ENCODE measurements around the gene TRAPPC1. TPM values are rescaled to one million over a fixed set of nuclear protein-coding genes. Genes with fewer than 3 reads are reported as not detected.
A peak's percentile ranks its signal among the peaks of the same experiment; 100 is the strongest.

TRAPPC1 gene
- polyA plus RNA-seq, 3 donors: 131 to 171 (median 162) TPM

- no peak for DNase-seq (ENCODE audit: low read depth in 3 of 3, low spot score in 2 of 3)
These were observed 11.5 kb upstream of the TRAPPC1 start for GRCh38 chr17:7943291-7943690.

DNA sequence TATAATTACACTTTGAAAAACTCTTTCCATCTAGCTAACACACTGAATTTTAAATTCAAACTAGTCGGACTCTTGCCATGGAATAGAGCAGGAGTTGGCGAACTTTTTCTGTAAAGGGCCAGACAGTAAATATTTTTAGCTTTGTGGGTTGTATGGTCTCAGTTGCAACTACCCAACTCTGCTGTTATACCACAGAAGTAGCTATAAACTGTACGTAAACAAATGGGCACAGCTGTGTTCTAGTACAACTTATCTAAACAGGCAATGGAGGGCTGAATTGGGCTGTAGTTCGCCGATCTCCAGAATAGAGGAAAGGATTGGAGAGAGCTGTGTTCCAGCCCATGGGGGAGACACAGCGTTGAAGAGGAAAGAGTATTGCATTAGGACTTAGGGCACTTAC is 9.0 kb upstream of the TRAPPC1 start:
- no peak for DNase-seq (ENCODE audit: low read depth in 3 of 3, low spot score in 2 of 3)

GRCh38 chr17:7940034-7940433 is 8.3 kb upstream of the TRAPPC1 start:
- no peak for DNase-seq (ENCODE audit: low read depth in 3 of 3, low spot score in 2 of 3)

GRCh38 chr17:7935859-7936258 is 4.1 kb upstream of the TRAPPC1 start:
- no peak for DNase-seq (ENCODE audit: low read depth in 3 of 3, low spot score in 2 of 3)

GRCh38 chr17:7932949-7933348 is 1.2 kb upstream of the TRAPPC1 start:
- DNase-seq (ENCODE audit: low read depth in 3 of 3, low spot score in 2 of 3): peak in 1 of 3 donors; percentile 16

DNA sequence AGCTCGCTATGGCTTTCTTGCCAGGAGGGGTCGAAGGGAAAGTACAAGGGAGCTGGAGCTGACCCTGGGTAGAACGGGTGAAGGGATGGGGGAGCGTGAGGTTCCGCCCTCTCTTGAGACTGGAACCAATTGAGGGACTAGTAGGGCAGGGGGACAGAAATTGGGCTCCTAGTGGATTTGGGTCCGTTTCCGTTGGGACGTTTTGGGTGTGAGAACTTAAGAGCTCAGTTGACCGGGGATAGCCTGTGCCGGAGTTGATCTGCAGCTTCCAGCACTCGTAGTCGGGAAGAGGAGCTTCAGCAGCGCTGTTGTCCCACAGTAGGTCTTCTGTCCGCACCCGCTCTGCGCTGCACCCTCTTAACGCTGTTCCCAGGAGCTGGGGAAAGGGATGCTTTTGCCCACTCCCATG is 741 bp upstream of the TRAPPC1 start:
- peak in 1 of 3 donors; percentile 15 for DNase-seq (ENCODE audit: low read depth in 3 of 3, low spot score in 2 of 3)

DNA sequence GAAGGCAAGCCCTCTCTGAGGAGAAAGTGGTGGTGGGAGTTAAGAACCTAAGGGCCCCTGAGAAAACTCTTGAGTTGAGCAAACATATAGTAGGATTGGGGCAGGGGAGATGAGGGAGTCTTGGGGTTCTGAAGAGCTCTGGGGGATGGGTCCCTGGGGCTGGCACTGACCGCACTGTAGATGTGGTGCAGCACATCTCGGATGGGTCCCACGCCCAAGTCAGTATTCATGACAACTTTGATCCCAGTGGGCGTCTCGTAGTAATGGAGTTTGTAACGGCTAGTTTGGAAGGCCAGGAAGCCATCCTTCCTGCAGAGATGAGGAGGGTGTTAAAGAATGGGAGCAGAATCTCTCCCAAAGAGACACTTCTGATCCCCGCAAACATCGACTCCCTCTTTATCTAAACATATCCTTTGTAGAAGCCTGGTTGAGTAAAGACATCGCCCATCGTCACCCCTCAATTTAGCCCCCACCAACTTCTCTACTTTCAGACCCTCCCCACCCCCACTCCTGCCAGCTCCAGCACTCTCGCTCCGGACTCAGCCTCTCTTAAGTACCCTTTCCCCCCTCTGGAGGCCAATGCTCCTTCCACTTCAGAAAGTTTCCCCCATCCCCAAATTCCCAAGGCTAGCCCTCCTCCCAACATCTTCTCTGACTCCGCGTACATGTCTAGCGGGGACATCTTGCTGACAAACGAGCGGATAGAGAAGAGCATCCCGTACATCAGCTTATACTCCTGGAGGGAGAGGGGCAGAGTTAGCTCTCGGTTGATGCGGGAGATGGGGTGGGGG is 710 bp downstream of the TRAPPC1 start:
- no peak for DNase-seq (ENCODE audit: low read depth in 3 of 3, low spot score in 2 of 3)

DNA sequence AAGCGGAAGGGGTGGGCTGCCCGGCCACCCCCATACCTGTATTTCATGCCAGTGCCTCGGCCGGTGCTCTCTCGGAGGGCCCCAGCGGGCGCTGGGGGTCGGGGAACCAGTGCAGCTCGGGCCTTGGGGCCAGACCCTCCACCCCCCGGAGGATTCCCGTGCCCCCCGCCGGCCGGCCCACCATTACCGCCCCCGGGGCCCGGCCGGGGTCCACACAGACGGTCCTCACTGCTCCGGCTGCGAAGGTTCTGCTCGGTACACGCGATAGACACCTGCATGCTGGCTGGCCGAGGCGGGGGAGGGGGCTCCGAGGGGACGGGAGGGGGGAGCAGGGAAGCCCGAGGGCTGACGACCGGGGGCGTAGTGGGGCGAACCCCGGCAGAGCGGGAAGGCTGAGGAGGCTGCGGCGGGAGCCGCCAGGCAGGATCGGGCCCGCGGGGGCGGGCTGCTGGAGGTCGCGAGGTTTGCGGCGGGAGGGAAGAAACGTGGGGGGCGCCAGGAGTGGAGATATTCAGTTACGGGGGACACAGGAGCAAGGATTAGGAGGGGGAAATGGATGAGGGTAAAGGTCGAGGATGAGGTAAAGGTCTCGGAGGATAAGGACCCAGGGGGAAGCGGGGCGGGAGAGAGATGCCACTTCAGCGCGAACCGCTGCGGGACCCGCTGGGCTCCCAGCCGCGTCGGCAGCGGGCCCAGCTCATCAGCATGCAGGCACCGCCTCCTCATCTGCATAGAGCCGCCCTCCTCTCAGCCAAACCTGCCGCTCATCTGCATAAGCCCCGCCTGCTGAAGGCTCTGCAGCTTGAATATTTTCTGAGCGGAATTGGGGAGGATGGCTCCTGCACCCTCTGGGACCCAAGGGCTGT is 2.4 kb downstream of the TRAPPC1 start, which contains the start of gene KCNAB3:
Gene KCNAB3 (minus strand): TSS at position 699 of the 866 bp plus-strand sequence. CDS start 421 bp downstream, at position 278.
- DNase-seq (ENCODE audit: low read depth in 3 of 3, low spot score in 2 of 3): peak in 1 of 3 donors; percentile 69

GRCh38 chr17:7927596-7927995 is 4.2 kb downstream of the TRAPPC1 start:
- DNase-seq (ENCODE audit: low read depth in 3 of 3, low spot score in 2 of 3): no peak

DNA sequence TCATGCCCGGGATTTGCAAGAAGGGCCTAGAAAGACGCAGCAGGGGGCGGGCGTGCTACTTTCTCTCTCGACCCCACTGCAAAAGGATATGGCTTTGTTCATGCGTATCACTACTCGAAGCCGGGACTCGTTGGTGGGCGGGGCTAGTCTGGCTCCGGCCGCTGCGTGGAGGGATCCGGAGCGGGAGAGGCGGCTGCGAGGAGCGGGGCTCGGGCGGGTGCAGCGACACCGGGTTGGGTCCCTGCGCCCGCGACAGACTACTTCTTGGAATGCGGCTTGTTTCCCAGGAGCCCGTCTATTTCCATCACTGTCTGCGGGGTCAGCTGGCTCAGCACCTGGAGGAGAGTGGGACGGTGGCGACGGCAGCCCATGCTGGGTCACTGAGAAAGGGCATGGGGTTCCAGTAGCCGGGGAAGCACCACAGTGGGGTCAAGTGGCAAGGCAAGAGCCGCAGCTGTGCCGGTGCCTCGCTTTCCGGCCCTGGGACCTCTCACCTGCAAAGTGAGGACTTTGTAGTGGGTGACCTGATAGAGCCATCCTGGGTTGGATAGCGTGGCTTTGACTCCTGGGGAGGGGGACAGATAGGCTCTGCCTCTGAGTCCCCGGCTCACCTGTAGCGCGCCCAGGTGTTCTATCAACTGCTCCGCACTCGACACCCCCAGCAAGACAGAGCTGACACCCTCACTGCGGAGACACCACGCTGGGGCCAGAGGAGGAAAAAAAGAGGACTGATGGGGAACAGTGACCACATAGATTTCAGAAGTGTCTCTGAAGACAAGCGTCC is 8.7 kb downstream of the TRAPPC1 start:
- DNase-seq (ENCODE audit: low read depth in 3 of 3, low spot score in 2 of 3): peak in 1 of 3 donors; percentile 82

- no peak for DNase-seq (ENCODE audit: low read depth in 3 of 3, low spot score in 2 of 3)
These were observed 9.4 kb downstream of the TRAPPC1 start for GRCh38 chr17:7922269-7922844.

- no peak for DNase-seq (ENCODE audit: low read depth in 3 of 3, low spot score in 2 of 3)
These were observed 14.9 kb downstream of the TRAPPC1 start for GRCh38 chr17:7916808-7917207.

DNA sequence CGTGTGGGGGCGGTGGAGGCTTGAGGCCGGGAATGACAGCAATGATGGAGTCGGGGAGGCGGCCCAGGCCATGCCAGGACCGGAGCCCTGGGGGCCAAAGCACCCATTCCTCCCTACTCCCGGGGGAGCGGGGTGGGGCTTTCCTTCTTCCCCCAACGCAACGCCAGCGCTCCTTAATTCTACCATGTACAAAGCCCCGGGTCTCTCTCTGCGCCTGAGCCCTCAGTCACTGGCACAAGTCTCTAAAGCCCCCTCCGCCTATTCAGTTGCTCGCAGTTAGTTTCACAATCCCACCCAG is 15.4 kb downstream of the TRAPPC1 start:
- no peak for DNase-seq (ENCODE audit: low read depth in 3 of 3, low spot score in 2 of 3)

- peak in 2 of 3 donors; percentile 93 to 94 for DNase-seq (ENCODE audit: low read depth in 3 of 3, low spot score in 2 of 3)
These were observed 15.9 kb downstream of the TRAPPC1 start, which contains the start of gene RNF227 for GRCh38 chr17:7915611-7916384. Gene RNF227, minus strand, starts transcription at chr17:7916289. Its CDS starts 94 bp downstream, at chr17:7916195.

DNA sequence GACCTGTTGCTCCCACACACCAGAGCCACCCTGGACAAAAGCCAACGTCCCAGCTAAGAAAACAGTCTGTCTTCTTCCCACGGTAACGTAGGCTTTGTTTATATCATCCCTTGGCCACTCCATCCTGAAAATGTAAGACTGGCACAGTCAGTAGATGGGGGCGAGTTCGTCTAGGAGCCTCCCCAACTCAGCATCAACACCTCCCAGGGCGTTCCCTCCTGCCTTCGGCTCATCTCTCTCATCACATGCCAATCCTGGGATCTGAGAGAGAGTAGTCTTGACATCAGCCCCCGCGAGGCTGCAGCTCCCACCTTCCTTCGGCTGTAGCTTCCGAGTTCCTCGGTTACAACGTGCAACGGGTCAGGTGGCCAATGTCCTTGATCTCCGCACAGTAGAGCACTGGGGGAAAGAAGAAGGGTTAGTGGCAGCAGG is 16.6 kb downstream of the TRAPPC1 start:
- peak in 1 of 3 donors; percentile 18 for DNase-seq (ENCODE audit: low read depth in 3 of 3, low spot score in 2 of 3)

DNA sequence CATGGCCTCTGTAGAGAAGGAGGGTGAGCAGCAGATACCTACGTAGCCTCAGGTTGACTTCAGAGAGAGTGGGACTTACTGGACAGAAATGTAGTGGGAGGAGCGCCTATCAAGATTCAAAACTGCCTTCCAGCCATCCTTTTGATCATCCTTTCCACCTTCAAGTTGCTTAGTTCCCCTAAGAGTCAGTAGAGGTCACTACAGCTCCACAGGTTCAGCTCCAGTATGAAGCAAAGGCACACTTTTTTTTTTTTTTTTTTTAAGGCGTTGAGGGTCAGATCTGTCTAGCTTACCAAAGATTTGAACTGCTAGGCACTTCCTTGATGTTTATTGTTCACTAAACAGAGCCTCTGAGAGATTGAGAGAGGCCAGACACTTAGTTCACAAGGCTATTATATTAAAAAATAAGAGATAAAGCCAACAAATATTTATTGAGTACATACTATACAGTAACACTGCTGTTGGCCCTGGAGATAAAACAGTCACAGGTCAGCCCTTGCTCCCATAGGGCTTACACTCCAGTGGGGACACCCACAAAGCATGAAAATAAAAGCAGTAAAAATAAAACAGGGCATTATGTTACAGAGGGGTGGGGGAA is 18.7 kb downstream of the TRAPPC1 start:
- DNase-seq (ENCODE audit: low read depth in 3 of 3, low spot score in 2 of 3): peak in 1 of 3 donors; percentile 46

GRCh38 chr17:7911116-7911515 is 20.6 kb downstream of the TRAPPC1 start:
- no peak for DNase-seq (ENCODE audit: low read depth in 3 of 3, low spot score in 2 of 3)

GRCh38 chr17:7910711-7911110 is 21.0 kb downstream of the TRAPPC1 start:
- no peak for DNase-seq (ENCODE audit: low read depth in 3 of 3, low spot score in 2 of 3)

DNA sequence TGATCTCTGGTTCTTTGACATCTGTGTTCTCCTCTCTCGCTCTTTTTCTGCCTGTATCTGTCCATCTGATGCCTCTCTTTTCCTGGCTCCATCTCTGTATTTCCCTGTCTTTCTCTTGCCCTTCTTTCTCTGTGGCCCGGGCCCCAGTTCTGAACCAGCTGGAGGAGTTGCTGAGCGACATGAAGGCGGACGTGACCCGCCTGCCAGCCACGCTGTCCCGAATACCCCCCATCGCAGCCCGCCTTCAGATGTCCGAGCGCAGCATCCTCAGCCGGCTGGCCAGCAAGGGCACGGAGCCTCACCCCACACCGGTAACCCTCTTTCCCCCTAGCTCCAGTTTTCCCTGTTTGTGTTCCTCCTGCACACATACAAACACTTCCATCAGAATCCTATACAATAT is 21.5 kb downstream of the TRAPPC1 start:
- no peak for DNase-seq (ENCODE audit: low read depth in 3 of 3, low spot score in 2 of 3)

Data from right renal cortex interstitium (tissue), 3 donors.